SH-SY5Y (cell line): ENCODE data around the gene TACC3.

Source experiments
- GATA2 ChIP-seq: IDR thresholded peaks from 2 replicates; pipeline ENCODE4 v1.6.1; 2011; ENCODE audit warnings: mild to moderate bottlenecking, low read depth, low read length
- GATA3 ChIP-seq: IDR thresholded peaks from 2 replicates; pipeline ENCODE4 v1.6.1; 2011; ENCODE audit warnings: low read depth, mild to moderate bottlenecking, low read length, moderate library complexity

- TF ChIP-seq GATA3 (no peak), GATA2 (no peak)
These were observed 47.6 kb upstream of the TACC3 start for GRCh38 chr4:1673671-1674070.
